GM19099 (cell line): ENCODE results near the gene ATP10A.

Source experiments
- POLR2A ChIP-seq: IDR thresholded peaks from 3 replicates; pipeline ENCODE4 v1.6.1; 2011; ENCODE audit warnings: low read depth; ENCODE audit not compliant: insufficient read length; ENCODE audit errors: extremely low read depth

ATP10A gene

GRCh38 chr15:25799906-25800700 lies 63.0 kb downstream of the ATP10A start:
- no peak for TF ChIP-seq POLR2A

- no peak for TF ChIP-seq POLR2A
Measured at GRCh38 chr15:25797936-25798901, 64.9 kb downstream of the ATP10A start.

GRCh38 chr15:25797511-25797935 lies 65.6 kb downstream of the ATP10A start:
- TF ChIP-seq POLR2A, result no peak

- TF ChIP-seq POLR2A, result no peak
Measured at GRCh38 chr15:25797035-25797434, 66.1 kb downstream of the ATP10A start.

DNA sequence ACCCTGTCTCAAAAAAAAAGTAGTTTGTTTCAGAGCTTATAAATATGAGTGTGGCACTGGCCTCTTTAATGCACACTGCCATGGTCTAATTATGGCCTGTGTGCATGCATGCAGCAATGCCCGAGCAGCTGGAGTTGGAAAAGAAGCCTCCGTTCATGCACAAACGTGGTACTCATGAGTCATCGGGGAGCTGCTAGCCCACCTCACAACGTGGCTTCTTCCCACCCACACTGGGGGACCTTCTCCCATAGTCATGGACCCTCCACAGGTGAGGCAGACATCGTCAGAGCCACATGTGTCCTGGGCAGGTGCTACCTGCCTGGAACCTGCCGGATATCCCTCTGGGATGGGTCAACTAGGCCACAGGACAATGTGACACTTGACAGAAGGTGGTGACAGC lies 66.7 kb downstream of the ATP10A start:
- no peak for TF ChIP-seq POLR2A

GRCh38 chr15:25795712-25796111 lies 67.4 kb downstream of the ATP10A start:
- no peak for TF ChIP-seq POLR2A

DNA sequence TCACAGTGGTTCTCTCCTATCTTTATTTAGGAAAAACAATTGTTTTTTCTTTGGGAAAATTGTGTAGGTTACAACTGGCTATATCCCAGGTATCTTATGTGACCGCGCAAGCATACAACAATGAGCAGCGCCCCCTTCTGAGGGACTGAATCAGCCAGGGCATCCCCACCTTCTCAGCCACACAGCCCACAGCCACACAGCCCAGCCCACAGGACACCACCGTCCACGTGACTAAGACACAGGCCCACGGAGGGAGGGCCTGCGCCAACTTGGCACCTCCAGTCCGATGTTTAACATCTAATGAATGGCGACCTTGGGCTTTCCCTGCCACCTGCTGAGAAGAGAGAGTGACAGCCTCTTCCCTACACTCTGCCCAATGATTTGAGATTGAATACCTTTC lies 68.1 kb downstream of the ATP10A start:
- TF ChIP-seq POLR2A, result no peak

- no peak for TF ChIP-seq POLR2A
Measured at GRCh38 chr15:25793354-25794050, 69.6 kb downstream of the ATP10A start.

DNA sequence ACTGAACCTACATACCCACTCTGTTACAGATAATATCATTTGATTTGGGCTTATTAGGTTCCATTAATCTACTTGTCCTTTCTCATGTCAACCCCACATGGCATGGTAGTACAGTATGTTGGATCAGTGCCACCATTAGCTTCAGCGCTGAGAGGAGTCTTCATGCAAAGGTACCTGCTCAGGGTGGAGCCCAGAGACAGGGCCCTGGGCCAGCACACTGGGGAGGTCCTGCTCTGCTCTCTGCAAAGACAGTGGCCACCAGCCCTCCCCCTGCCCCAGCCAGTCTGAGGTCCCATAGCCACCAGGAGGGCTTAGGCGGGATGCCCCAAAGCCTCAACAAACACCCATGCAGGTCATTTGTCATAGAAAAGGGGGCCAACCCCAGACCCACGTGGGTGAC lies 71.0 kb downstream of the ATP10A start:
- no peak for TF ChIP-seq POLR2A

DNA sequence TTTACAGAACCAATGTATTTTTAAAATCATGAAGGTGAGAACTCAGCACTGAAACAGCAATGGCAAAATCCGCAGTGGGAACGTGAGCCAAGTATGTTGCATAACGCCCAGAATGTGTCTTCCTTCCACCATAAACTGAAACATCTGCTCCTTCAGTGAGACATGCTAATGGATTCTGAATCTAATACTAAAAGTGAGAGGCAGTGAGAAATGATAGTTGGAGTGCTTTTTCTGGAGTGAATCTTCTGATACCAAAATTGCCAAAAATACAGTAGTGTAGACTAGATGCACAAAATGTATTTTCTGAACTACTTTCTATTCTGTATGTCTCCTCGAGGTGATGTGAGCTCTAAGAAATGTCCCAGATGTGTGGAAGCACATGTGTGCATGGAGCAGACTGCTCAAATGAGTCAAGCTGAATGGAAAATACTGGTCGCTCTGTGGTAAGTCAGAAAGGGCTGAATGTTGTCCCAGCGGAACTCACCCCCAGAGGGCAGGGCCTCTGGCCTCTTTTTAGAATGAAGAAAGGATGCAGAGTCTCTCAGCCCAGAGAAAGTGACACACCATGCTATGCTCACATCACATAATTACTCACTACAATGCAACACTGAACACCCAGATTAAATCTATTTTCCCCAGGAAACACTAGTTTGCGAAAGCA lies 73.0 kb downstream of the ATP10A start:
- no peak for TF ChIP-seq POLR2A

DNA sequence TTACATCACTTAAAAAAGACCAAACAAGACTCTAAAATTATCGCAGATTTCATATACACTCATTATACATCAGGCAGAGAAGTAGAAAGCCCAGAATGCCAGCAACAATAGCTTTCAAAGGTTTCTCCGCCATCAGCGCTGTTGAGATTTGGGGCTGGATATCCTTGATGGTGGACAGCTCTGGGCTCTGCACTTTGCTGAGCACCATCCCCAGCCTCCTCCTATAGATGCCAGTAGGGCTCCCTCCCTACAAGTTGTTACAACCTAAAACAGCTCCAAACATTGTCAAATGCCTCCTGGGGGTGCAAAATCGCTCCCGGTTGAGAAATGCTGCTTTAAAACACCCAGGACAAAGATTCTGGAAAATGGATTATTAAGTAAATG lies 73.5 kb downstream of the ATP10A start:
- no peak for TF ChIP-seq POLR2A

DNA sequence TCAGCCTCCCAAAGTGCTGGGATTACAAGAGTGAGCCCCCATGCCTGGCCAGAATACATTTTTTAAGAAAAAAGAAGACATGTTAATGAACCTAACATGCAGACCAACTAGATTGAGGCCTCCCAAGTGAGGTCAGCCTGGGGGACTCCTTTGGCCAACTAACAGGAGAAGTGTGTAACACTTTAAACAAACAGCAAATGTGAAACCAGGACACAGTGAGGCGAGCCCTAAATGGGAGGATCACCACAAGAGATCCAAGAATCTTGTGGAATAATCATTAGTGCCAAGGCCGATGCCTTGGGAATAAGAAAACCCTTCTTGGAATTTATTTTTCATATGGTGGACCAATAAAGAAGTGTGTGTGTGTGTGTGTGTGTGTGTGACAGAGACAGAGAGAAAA lies 73.9 kb downstream of the ATP10A start:
- TF ChIP-seq POLR2A, result no peak

DNA sequence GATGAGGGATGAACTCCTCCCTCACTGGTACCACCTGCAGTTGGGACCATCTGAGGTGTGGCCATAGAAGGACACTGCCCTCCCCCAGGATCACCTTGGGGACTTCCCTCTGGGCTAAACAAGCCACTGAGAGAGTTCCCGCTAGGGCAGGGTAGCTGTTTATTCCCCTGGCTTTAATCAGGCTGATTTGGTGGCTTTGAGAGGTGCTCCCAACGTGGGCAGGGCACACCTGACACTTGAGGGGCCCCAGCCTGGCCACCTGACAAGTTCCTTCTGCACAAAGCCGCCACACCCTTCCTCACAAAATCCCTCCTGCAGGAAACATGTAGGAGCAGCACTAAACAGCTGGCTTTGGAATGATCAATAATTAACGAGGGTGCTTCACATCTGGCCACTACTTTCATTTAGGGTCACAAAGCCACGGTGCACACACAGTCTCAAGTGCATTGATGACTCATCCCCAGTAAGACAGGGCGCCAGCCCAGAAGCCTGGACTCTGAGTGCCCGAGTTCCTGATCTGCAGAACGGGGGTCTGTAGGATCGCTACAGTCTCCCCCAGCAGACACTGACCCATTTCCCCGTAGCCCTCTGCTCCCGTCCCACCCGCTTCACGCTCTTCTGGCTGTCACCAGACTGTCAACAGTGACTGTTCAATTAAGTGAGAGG lies 75.1 kb downstream of the ATP10A start:
- TF ChIP-seq POLR2A, result no peak

DNA sequence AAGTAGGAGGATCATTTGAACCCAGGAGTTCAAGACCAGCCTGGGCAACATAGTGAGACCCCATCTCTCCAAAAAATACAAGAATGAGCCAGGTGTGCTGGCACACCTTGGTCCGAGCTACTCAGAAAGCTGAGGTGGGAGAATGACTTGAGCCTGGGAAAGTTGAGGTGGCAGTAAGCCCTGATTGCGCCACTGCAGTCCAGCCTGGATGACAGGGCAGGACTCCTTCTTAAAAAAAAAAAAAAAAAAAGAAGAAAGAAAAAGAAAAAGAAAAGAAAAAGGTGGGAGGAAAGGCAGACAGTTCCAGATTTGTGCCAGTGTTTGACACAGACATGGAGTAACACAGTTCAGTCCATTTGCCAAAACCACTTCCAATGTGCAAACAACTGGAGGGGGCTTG lies 75.7 kb downstream of the ATP10A start:
- no peak for TF ChIP-seq POLR2A

DNA sequence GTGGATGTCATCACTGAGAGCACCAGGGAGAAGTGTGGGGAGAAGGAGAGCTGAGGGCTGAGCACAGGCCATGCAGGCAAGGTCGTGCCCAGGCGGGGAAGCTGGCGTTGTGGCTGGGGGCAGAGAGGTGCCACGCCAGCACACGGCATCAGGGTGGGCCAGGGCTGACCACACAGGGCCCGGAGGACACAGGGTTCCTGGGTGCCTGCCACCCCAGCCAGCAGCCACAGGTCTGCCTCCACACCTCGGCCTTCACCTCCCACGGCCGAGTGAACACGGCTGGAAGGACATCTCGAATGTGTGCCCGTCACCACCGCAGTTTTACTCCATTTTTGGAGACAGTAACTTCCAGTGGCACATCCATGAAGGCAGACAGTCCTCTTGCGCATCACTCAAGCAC lies 77.1 kb downstream of the ATP10A start:
- no peak for TF ChIP-seq POLR2A

- no peak for TF ChIP-seq POLR2A
Measured at GRCh38 chr15:25785641-25786025, 77.5 kb downstream of the ATP10A start.
